A549 (cell line): ENCODE data around the gene PHF2.

Experiments used
- HOXA7 ChIP-seq: fragments of 250-450 bp; sonication (Bioruptor Pico); IDR thresholded peaks from 2 replicates; pipeline ENCODE4 v1.5.0; 2020; ENCODE audit warnings: mild to moderate bottlenecking, moderate library complexity
- NR3C1 ChIP-seq: fragments of >200 bp; sonication (Bioruptor Twin); formaldehyde crosslinking; IDR thresholded peaks from 3 replicates; pipeline ENCODE4 v1.6.1; 2017
- POLR2A ChIP-seq: IDR thresholded peaks from 2 replicates; pipeline ENCODE4 v1.6.1; 2012; ENCODE audit warnings: mild to moderate bottlenecking, low read length
- ZNF302 ChIP-seq: fragments of 250-450 bp; sonication (Bioruptor Pico); IDR thresholded peaks from 2 replicates; pipeline ENCODE4 v1.9.0; 2021; ENCODE audit warnings: inconsistent platforms, mild to moderate bottlenecking, moderate library complexity
- TF ChIP-seq, protein P1 (sequence below): fragments of >200 bp; sonication (Bioruptor Twin); formaldehyde crosslinking; IDR thresholded peaks from 3 replicates; pipeline ENCODE4 v1.5.1; 2016

DNA sequence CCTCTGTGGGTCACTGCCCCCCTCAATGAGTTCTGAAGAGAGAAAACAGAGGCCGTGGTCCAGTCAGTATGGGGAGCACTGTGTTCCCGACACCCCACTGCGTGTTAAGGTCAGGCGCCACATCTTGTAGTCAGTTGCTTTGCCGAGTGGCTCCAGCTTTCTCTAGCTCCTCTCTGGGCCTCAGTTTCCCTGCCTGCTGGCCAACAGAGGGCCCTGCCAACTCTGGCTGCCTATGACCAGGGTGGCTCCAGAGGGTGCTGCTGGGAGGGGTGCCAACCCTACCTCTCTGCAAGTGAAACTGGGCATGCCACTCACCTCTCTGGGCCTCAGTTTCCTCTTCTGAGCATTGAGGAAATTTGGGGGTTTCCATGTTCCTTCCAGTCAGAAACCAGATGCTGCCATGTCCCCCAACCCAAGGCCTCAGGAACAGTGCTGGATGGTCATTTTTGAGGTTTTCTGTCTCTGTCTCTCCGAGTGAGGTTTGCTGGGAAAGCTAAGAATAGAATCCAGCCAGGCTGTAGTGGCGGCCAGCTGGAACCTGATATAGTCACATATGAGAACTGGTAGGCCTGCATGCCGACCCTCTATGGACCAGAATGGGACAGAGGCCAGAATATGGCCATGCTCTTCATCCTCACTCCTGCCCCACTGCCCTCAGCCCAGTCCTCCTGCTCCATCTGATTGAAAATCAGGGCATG, 132.1 kb downstream of the PHF2 start:
- TF ChIP-seq NR3C1, result no peak
- TF ChIP-seq, protein P1, sequence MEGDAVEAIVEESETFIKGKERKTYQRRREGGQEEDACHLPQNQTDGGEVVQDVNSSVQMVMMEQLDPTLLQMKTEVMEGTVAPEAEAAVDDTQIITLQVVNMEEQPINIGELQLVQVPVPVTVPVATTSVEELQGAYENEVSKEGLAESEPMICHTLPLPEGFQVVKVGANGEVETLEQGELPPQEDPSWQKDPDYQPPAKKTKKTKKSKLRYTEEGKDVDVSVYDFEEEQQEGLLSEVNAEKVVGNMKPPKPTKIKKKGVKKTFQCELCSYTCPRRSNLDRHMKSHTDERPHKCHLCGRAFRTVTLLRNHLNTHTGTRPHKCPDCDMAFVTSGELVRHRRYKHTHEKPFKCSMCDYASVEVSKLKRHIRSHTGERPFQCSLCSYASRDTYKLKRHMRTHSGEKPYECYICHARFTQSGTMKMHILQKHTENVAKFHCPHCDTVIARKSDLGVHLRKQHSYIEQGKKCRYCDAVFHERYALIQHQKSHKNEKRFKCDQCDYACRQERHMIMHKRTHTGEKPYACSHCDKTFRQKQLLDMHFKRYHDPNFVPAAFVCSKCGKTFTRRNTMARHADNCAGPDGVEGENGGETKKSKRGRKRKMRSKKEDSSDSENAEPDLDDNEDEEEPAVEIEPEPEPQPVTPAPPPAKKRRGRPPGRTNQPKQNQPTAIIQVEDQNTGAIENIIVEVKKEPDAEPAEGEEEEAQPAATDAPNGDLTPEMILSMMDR, result no peak
- TF ChIP-seq HOXA7, result no peak
- TF ChIP-seq POLR2A, result no peak
- TF ChIP-seq ZNF302 (CRISPR knock-in tag), result no peak
